AML-193 (cell line): Measurements from ENCODE around the gene PTBP3.
"Not testable (repeated sequence)": the region's sequence is repeated elsewhere in the genome, so short reads cannot be mapped to it uniquely, and the experiment has no call there.

Source experiments
- DNase-seq, 2 experiments: peaks; one replicate each; lab custom pipeline; 2025; lab: John Stamatoyannopoulos, UW

PTBP3 gene

GRCh38 chr9:112268413-112268812 is 65.0 kb downstream of the PTBP3 start:
- DNase-seq, result no peak

GRCh38 chr9:112267086-112267485 is 66.3 kb downstream of the PTBP3 start:
- DNase-seq, result not testable (repeated sequence)

GRCh38 chr9:112265391-112265790 is 68.0 kb downstream of the PTBP3 start:
- no peak for DNase-seq

- DNase-seq, result no peak
Measured at GRCh38 chr9:112262577-112262976, 70.8 kb downstream of the PTBP3 start.

GRCh38 chr9:112261133-112261532 is 72.3 kb downstream of the PTBP3 start:
- no peak for DNase-seq

DNA sequence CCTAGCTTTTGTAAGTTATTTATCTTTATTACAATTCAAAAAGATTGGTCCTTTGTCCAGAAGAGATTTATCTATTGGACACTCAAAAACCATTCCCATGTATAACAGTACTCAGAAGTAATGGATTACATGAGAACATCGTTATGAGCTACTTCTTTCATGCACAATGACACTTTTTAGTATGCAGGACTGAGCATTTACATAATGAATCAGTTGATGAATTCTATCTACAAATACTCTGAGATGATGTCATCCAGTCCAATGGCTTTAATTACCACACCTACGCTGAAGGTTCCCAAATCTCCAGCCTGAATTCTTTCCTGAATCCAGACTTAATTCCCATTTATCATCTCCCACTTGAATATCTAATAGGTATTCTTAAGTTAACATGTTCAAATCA is 75.3 kb downstream of the PTBP3 start:
- DNase-seq, result no peak

GRCh38 chr9:112252194-112252593 is 81.2 kb downstream of the PTBP3 start:
- DNase-seq, result no peak

DNA sequence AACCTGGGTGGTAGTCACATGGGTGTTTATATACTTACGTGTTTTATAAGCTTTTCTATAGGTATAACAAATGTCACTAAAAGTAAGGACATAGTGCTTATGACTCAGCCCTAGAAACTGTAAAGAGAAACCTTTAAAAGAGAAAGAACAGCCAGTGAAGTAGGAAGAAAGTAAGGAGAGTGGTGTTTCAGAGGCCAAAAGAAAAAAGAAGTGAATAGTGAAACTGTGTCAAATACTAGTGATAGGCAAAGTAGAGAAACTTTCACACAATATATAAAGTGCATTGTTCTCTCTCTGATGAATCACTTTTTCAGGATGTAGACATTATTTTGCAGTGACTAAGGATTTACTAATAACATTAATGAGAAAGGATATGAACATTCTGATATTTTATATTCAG is 84.1 kb downstream of the PTBP3 start:
- DNase-seq, result no peak

DNA sequence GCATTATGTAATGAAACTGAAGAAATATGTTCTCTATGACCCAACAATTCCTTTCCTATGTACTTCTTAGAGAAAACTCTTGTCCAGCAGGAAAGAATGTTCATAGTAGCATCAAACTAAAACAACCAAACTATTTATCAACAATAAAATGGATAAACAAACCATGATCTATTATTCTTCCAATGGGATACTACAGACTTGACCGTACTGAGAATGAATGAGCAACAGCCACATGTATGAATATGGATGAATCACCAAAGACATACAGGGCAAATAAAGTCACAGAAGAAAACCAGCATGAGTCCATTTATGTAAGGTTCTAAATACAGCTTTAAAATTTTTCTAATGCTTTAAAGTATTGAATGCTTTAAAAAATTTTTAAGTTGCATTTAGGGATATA is 84.7 kb downstream of the PTBP3 start:
- DNase-seq, result no peak

- DNase-seq, result no peak
Measured at GRCh38 chr9:112247090-112247489, 86.3 kb downstream of the PTBP3 start.

- no peak for DNase-seq
Measured at GRCh38 chr9:112245126-112245525, 88.3 kb downstream of the PTBP3 start.

- no peak for DNase-seq
Measured at GRCh38 chr9:112242147-112242804, 91.1 kb downstream of the PTBP3 start.

DNA sequence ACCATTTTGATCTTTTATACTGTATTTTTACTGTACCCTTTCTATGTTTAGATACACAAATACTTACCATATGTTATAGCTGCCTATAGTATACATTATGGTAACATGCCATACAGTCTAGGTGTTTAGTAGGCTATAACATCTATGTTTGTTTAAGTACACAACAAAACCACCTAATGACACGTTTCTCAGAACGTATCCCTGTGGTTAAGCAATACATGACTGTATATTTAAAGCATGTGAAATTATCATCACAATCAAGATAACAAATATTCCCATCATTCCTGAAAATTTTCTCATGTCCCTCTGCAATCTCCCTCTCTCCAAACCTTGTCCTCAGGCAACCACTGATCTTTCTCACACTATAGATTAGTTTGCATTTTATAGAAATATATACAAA is 91.9 kb downstream of the PTBP3 start:
- DNase-seq, result no peak

GRCh38 chr9:112239708-112240107 is 93.7 kb downstream of the PTBP3 start:
- DNase-seq, result no peak

DNA sequence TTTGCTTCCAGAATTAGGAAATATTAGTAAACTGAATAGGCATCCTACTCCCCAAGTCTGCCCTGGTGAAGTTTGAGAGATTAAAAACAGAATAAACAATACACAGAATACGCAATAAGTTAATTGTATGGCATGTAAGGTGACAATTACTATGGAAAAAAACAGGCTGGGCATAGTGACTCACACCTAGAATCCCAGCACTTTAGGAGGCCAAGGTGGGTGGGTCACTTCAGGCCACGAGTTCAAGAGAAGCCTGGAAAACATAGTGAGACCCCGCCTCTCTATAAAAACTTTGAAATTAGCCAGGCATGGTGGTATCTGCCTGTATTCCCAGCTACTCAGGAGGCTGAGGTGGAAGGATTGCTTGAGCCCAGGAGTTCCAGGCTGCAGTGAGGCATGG is 94.1 kb downstream of the PTBP3 start:
- DNase-seq, result no peak

GRCh38 chr9:112234779-112235178 is 98.6 kb downstream of the PTBP3 start:
- no peak for DNase-seq

- DNase-seq, result no peak
Measured at GRCh38 chr9:112233769-112234168, 99.7 kb downstream of the PTBP3 start.

DNA sequence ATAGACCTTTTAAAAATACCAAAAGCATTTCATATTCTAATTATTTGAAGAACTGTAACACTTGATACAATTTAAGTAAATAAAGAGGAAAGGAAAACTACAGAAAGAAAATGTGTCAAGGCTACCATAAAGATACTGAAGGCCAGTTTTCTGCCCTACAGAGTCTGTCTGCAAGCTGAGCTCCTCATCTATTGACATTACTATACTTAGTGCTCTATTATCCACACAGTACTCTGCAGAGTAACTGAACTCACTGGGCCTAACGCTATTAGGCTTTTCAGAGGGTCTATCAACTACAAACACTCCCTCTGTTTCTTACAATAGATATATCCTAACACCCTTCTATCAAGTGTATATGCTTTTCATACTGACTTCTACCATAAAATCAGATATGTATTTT is 101.2 kb downstream of the PTBP3 start:
- no peak for DNase-seq

GRCh38 chr9:112226091-112226490 is 107.3 kb downstream of the PTBP3 start:
- DNase-seq, result no peak

DNA sequence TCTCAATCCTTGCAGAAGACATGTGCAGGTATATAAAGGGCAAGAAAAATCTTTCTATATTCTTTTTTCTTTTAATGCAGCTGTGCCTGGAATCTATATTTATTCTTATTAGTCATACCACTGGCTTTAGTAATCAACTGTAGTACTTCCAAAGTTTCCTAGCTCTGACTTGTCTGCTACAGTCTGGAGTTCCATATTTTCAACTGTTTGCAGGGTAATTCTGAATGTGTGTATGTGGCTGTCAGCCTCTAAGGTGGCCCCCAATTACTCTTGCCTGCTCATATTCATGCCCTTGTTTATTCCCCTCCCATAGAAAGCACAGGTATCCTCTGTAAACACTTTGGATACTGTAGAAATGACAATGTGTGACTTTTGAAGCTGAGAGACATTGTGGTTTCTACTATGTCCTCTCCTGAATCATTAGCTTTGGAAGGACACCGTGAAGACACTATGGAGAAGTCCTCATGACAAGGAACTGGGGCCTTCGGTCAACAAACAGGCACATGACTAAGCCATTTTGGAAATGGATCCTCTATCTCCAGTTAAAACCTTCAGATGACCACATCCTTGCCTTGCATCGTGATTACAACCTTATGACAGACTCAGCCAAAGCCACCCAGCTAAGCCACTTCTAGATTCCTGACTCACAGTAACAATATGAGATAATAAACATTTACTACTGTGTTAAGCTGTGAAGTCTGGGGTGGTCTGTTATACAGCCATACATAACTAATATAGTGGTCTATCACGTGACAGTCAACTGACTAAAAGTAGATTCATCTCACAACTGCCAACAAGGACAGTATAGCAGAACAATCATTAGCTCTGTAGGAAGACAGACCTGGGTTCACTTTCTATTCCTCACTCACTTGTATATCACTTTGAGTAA is 108.8 kb downstream of the PTBP3 start:
- DNase-seq, result no peak

- no peak for DNase-seq
Measured at GRCh38 chr9:112218908-112219307, 114.5 kb downstream of the PTBP3 start.

DNA sequence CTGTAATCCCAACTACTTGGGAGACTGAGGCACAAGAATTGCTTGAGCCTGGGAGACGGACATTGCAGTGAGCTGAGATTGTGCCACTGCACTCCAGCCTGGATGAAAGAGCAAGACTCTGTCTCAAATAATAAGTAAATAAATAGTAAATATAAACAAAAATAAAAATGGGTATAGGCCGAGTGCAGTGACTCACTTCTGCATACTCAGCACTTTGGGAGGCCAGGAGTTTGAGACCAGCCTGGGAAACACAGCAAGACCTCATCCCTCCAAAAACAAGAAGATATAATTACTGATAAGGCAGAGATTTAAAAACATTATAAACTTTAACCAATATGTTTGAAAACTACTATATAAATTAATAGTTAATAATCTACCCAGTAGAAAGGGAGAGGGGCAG is 120.5 kb downstream of the PTBP3 start:
- DNase-seq, result no peak

DNA sequence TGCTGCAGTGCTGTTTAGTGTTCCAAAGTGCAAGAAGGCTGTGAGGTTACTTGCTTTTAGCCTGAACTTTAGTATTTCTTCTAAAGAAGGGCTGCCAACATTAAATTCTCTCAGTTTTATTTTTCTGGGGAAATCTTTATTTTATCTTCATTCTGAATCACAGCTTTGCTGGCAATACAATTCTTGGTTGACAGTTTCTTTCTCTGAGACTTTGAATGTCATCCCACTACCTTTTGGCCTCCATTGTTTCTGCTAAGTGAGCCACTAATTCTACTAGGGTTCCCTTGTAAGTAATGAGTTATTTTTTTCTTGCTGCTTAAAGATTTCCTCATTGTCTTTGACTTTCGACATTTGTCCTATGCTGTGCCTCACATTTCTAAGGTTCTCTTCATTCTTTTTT is 126.0 kb downstream of the PTBP3 start:
- no peak for DNase-seq

- DNase-seq, result no peak
Measured at GRCh38 chr9:112203536-112203935, 129.9 kb downstream of the PTBP3 start.
